ENCODE results near the gene CDKAL1. TPM values are rescaled to one million over a fixed set of nuclear protein-coding genes. Genes with fewer than 3 reads are reported as not detected.
A peak's percentile ranks its signal among the peaks of the same experiment; 100 is the strongest.

CDKAL1 gene
- total and polyA plus RNA-seq, 2 of the 13 experiments (the other 11 are each of a cell fraction or from before 2014, with no cell fraction given) = 9.5 to 27.7 TPM

DNA sequence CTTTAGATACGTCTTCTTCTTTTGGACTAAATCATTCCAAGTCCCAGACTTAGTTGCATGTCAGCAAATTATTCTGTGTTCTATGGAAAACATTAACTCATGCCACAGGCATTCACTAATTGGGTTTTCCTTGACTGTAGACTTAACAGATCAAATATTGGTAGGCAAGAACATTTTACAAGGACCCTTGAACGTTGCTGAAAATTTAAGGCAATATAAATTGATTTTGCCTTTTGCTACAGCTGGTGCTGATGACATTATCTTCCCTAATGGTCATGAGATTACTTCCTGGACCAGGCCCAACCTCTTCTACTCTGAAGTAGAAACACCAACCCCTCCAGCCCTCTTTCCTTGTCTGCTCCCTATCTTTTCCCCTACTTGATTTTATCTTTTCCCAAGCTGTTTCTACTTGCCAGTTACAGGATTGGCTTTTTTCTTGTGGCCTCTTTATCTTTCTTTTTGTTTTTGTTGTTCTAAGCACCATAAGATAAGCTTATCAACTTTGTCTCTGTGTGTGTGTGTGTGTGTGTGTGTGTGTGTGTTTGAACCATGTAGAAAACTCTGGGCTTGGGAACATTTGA is 545.3 kb downstream of the CDKAL1 start:
- BruUV-seq (replicated peaks) = no TSS peak
- CTCF ChIA-PET (ENCODE audit: low intra/inter-chr PET ratio, low total read pairs) = no interaction called here
- no peak overlapping the region for H3K4me2 ChIP-seq (ENCODE audit: low read depth, low read length)
- H3K79me2 ChIP-seq (ENCODE audit: insufficient read depth, low read length) = no peaks in the 10 kb centered on the region
- peaks cover 0 to 1% of the 10 kb centered on the region in 2 experiments; a peak in 1 of 5 replicates for H3K36me3 ChIP-seq (replicated peaks in 1 of 2; ENCODE audit: control insufficient read depth in 1 of 2, insufficient read depth in 2 of 2, low read length in 2 of 2)
- peaks cover 8% of the 10 kb centered on the region; the same call in 1 of the 2 replicates for H3K9me3 ChIP-seq (ENCODE audit: low read length)
- ATAC-seq (no peak), DNase-seq (ENCODE audit: low spot score) (no peak), FAIRE-seq (no peak)
- H4K20me1 ChIP-seq (ENCODE audit: insufficient read depth, low read length) = no peaks in the 10 kb centered on the region
- no peak overlapping the region for H3K4me3 ChIP-seq (replicated peaks in 1 of 3; ENCODE audit: insufficient read depth in 1 of 3, low read depth in 2 of 3, low read length in 3 of 3)
- POLR2A ChIA-PET = no interaction called here
- WGBS (ENCODE audit: low lambda C conversion rate) = 76% methylated on average over 2 of the region's 2 CpGs
- intact Hi-C loops (cut with micrococcal nuclease; ENCODE audit: unreplicated experiment) (no loop called here), in situ Hi-C loops (cut with HindIII; ENCODE audit: extremely low pct_ligation_motif_present, low pct_unique_long_range_greater_than_20kb) (no loop called here)
- H3K4me1 ChIP-seq (ENCODE audit: insufficient read depth, low read length) = peaks cover 12% of the 10 kb centered on the region
- no peak overlapping the region for H2AFZ ChIP-seq (ENCODE audit: low read length)
- H3K9ac ChIP-seq (ENCODE audit: insufficient read depth, low read depth, low read length) = no peak overlapping the region
- peak; percentile 39 for TF ChIP-seq MAFF (IDR thresholded peaks at IDR 0.05; ENCODE audit: low read depth, low read length)
- peak; percentile 35 to 69; a peak in 3 of 4 replicates for TF ChIP-seq MAFK (conservative IDR thresholded peaks at IDR 0.05 in 1 of 2, IDR thresholded peaks at IDR 0.05 in 1 of 2; ENCODE audit: low read length in 2 of 2)
- TF ChIP-seq ZNF510 (CRISPR knock-in tag; IDR thresholded peaks at IDR 0.05; ENCODE audit: low read depth) = no peak
- H3K27ac ChIP-seq (ENCODE audit: extremely low read length, insufficient read depth, low read length) = no peak overlapping the region
- H3K27me3 ChIP-seq (ENCODE audit: control insufficient read depth in 1 of 2, insufficient read depth in 2 of 2, low read length in 2 of 2) = no peaks in the 10 kb centered on the region

- Histone ChIP-seq H4K20me1 (ENCODE audit: insufficient read depth, low read length) (no peaks in the 10 kb centered on the region), H3K4me1 (ENCODE audit: insufficient read depth, low read length) (peaks cover 12% of the 10 kb centered on the region), H3K9ac (ENCODE audit: insufficient read depth, low read depth, low read length) (no peak overlapping the region), H3K79me2 (ENCODE audit: insufficient read depth, low read length) (no peaks in the 10 kb centered on the region), H2AFZ (ENCODE audit: low read length) (no peak overlapping the region), H3K4me3 (replicated peaks in 1 of 3; ENCODE audit: insufficient read depth in 1 of 3, low read depth in 2 of 3, low read length in 3 of 3) (no peak overlapping the region), H3K4me2 (ENCODE audit: low read depth, low read length) (no peak overlapping the region), H3K36me3 (replicated peaks in 1 of 2; ENCODE audit: control insufficient read depth in 1 of 2, insufficient read depth in 2 of 2, low read length in 2 of 2) (peaks cover 0 to 1% of the 10 kb centered on the region in 2 experiments; a peak in 1 of 5 replicates), H3K9me3 (ENCODE audit: low read length) (peaks cover 8% of the 10 kb centered on the region; the same call in 1 of the 2 replicates), H3K27me3 (ENCODE audit: control insufficient read depth in 1 of 2, insufficient read depth in 2 of 2, low read length in 2 of 2) (no peaks in the 10 kb centered on the region), H3K27ac (ENCODE audit: extremely low read length, insufficient read depth, low read length) (no peak overlapping the region)
- no peak for DNase-seq (ENCODE audit: low spot score)
- TF ChIP-seq ZNF883 (CRISPR knock-in tag; IDR thresholded peaks at IDR 0.05; ENCODE audit: not compliant biosample characterization) = no peak
- no peak for TF ChIP-seq ZBED4 (CRISPR knock-in tag; IDR thresholded peaks at IDR 0.05; ENCODE audit: borderline replicate concordance)
- in situ Hi-C loops (cut with HindIII; ENCODE audit: extremely low pct_ligation_motif_present, low pct_unique_long_range_greater_than_20kb) = no loop called here
- ChIA-PET POLR2A (no interaction called here), CTCF (ENCODE audit: low intra/inter-chr PET ratio, low total read pairs) (no interaction called here)
- no peak for ATAC-seq
- 98% methylated on average over 3 of the region's 3 CpGs for WGBS (ENCODE audit: low lambda C conversion rate)
- BruUV-seq (replicated peaks) = no TSS peak
- no peak for FAIRE-seq
- intact Hi-C loops (cut with micrococcal nuclease; ENCODE audit: unreplicated experiment) = no loop called here
These were observed 546.0 kb downstream of the CDKAL1 start for GRCh38 chr6:21080221-21080620.
